HUES64 (cell line): ENCODE results near the gene LAMA1.

Source experiments
- H3K27ac ChIP-seq: 2 replicates; pipeline ENCODE4 v1.7.0; 2013; ENCODE audit warnings: low read depth, low read length, inconsistent platforms
- H3K27me3 ChIP-seq: 2 replicates; pipeline ENCODE4 v1.6.1; 2013; ENCODE audit warnings: mild to moderate bottlenecking, low read length; ENCODE audit not compliant: insufficient read depth
- H3K36me3 ChIP-seq: 2 replicates; pipeline ENCODE4 v1.6.1; 2013; ENCODE audit warnings: mild to moderate bottlenecking, low read length; ENCODE audit not compliant: insufficient read depth
- H3K4me1 ChIP-seq: 2 replicates; pipeline ENCODE4 v1.6.1; 2013; ENCODE audit warnings: mild to moderate bottlenecking, low read length, moderate library complexity; ENCODE audit not compliant: insufficient read depth
- H3K4me3 ChIP-seq: 2 replicates; pipeline ENCODE4 v1.5.1; 2013; ENCODE audit warnings: mild to moderate bottlenecking, low read length, moderate library complexity
- H3K9ac ChIP-seq: 2 replicates; pipeline ENCODE4 v1.6.1; 2013; ENCODE audit warnings: mild to moderate bottlenecking, low read depth, low read length
- H3K9me3 ChIP-seq: 2 replicates; pipeline ENCODE4 v1.6.1; 2013; ENCODE audit warnings: low read depth, low read length; ENCODE audit not compliant: insufficient read depth
- WGBS: fragments of 150-250, 120-280 bp; methylation state at CpG from one replicate; pipeline ENCODE4 v1.1.7; 2013; ENCODE audit warnings: missing lambda C conversion rate; 5-methylcytosine and 5-hydroxymethylcytosine counted together

LAMA1 gene

DNA sequence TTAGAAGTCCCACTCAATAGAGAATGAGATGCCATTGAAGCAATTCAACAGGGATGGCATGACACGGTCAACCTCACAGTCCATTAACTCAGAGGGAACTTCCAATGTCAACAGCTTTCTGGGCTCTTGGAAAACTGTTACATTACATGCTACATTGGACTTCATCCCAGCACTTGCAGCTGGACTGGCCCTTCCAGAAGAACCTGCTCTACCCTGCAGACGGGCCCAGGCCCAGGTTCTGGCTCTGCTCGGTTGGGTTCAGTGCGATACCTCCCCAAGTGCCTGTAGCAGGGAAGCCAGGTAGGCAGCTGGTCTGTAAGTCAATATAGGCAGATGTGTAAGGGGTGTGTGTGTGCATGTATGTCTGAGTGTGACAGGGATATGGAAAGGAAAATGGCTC, 12.9 kb downstream of the LAMA1 start:
- Histone ChIP-seq H3K27ac (no peak overlapping the region), H3K27me3 (no peaks in the 10 kb centered on the region), H3K36me3 (peaks cover 4% of the 10 kb centered on the region; the same call in 1 of the 2 replicates), H3K4me3 (no peak overlapping the region), H3K4me1 (no peaks in the 10 kb centered on the region), H3K9ac (no peak overlapping the region), H3K9me3 (peaks cover 4% of the 10 kb centered on the region; the same call in 1 of the 2 replicates)
- WGBS: 96% methylated on average over 4 of the region's 4 CpGs

DNA sequence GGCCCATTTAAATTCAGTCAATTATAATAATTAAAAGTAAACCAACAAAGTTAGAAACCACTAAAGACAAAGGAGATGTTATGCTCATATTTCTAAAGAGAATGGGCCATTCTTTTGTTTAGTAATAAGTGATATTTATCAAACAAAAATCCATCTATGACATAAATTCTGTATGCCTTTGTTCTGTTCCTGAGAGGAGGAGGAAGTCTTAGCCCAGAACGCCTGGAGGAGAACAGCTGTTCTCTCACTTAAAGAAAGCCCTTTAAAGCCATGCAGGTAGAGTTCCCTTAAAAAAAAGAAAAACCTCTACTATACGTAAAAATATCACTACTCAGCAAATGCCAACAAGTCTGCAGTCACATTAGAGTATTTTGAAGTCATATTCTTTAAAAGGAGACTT, 15.5 kb downstream of the LAMA1 start:
- Histone ChIP-seq H3K9ac (no peak overlapping the region), H3K27ac (no peak overlapping the region), H3K9me3 (peaks cover 4% of the 10 kb centered on the region; the same call in 1 of the 2 replicates), H3K4me3 (no peak overlapping the region), H3K36me3 (peaks cover 4% of the 10 kb centered on the region; the same call in 1 of the 2 replicates), H3K27me3 (no peaks in the 10 kb centered on the region), H3K4me1 (no peaks in the 10 kb centered on the region)
- 100% methylated on average over 1 of the region's 2 CpGs for WGBS

DNA sequence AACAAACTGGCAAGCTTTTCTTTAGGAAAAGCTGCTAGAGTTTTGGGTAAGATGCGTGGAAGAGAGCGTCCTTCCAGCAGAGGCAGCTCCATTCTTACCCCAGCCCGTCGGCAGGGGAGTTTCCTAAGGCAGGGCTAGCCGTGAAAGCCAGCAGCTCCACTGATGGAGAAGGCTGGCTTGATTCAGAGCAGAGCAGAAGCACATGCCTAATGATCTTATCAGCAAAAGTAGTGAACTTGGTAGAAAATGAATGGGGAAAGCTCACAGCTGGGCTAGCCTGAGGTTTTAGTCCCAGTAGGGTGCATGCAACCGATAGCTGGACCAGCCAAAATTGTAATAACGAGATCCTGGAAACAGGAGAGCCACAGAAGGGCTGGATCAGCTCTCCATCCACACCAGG, 20.8 kb downstream of the LAMA1 start:
- Histone ChIP-seq H3K9ac (no peak overlapping the region), H3K4me3 (no peak overlapping the region), H3K36me3 (peaks cover 4% of the 10 kb centered on the region; the same call in 1 of the 2 replicates), H3K27ac (no peak overlapping the region), H3K9me3 (peaks cover 4% of the 10 kb centered on the region; the same call in 1 of the 2 replicates), H3K27me3 (no peaks in the 10 kb centered on the region), H3K4me1 (peaks cover 6% of the 10 kb centered on the region; the same call in 1 of the 2 replicates)
- WGBS: 78% methylated on average over 7 of the region's 7 CpGs

DNA sequence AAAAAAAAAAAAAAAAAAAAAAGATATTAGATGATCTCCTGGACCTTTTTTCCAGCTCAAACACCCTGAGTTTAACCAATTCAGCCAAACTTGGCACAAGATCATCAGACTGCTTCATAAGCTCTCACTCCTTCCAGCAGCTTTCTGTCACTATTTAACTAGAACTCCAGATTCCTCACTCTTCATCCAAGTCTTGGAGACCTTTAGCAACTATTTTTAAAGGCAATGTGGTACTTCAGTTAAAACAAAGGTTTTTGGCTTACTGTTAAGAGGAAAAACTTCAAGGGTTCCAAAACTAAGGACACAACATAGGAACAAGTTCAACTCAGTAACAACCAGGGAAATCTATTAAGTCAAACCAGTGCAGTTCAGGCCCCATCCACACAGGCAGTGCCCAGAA, 23.2 kb downstream of the LAMA1 start:
- H3K9me3 ChIP-seq: no peaks in the 10 kb centered on the region
- peaks cover 23% of the 10 kb centered on the region for H3K4me1 ChIP-seq
- H3K36me3 ChIP-seq: no peaks in the 10 kb centered on the region
- H3K4me3 ChIP-seq: no peak overlapping the region
- H3K9ac ChIP-seq: no peak overlapping the region
- H3K27me3 ChIP-seq: no peaks in the 10 kb centered on the region
- no peak overlapping the region for H3K27ac ChIP-seq

DNA sequence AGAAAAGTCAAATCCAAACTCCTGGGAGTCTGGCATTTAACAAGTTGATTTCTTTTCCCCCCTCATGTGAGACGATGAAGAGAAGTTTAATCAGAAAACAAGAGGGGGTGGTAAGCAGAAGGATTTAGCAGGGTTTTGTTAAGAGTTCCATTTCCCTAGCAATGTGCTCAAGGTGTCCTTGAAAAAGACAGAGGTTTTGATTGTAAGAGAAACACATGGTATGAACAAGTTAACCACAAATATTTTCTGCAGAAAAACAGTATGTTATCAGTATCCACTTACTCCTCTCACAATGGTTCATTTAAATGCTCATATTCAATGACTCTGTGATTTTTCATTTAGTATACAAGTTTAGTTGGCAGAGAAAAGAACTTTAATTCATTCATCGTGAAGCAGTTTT, 26.8 kb downstream of the LAMA1 start:
- no peak overlapping the region for H3K9ac ChIP-seq
- no peaks in the 10 kb centered on the region for H3K9me3 ChIP-seq
- no peaks in the 10 kb centered on the region for H3K27me3 ChIP-seq
- H3K4me1 ChIP-seq: peaks cover 25% of the 10 kb centered on the region
- no peaks in the 10 kb centered on the region for H3K36me3 ChIP-seq
- 78% methylated on average over 2 of the region's 2 CpGs for WGBS
- no peak overlapping the region for H3K27ac ChIP-seq
- no peak overlapping the region for H3K4me3 ChIP-seq

DNA sequence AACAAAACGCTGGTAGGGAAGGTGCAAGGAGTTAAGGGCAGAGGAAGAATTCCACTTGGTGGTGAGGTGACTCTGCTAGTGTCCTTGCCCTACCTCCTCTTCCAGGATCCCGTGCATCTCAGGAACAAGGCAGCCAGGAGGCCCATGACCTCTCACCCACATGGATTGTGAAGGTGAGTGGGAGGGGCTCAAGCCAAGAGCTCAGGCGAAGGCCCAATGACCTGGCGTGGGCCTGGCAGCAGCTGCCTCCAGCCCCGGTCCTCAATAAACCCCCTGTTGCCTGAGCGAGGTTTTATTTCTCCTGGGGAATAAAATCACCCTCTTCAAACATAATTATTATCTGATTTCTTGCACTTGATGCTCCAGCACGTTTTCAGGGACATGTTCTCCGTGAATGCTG, 28.2 kb downstream of the LAMA1 start:
- no peak overlapping the region for H3K9ac ChIP-seq
- no peaks in the 10 kb centered on the region for H3K27me3 ChIP-seq
- H3K4me1 ChIP-seq: peaks cover 24% of the 10 kb centered on the region
- no peaks in the 10 kb centered on the region for H3K9me3 ChIP-seq
- no peak overlapping the region for H3K4me3 ChIP-seq
- no peaks in the 10 kb centered on the region for H3K36me3 ChIP-seq
- WGBS: 91% methylated on average over 7 of the region's 8 CpGs
- H3K27ac ChIP-seq: no peak overlapping the region

DNA sequence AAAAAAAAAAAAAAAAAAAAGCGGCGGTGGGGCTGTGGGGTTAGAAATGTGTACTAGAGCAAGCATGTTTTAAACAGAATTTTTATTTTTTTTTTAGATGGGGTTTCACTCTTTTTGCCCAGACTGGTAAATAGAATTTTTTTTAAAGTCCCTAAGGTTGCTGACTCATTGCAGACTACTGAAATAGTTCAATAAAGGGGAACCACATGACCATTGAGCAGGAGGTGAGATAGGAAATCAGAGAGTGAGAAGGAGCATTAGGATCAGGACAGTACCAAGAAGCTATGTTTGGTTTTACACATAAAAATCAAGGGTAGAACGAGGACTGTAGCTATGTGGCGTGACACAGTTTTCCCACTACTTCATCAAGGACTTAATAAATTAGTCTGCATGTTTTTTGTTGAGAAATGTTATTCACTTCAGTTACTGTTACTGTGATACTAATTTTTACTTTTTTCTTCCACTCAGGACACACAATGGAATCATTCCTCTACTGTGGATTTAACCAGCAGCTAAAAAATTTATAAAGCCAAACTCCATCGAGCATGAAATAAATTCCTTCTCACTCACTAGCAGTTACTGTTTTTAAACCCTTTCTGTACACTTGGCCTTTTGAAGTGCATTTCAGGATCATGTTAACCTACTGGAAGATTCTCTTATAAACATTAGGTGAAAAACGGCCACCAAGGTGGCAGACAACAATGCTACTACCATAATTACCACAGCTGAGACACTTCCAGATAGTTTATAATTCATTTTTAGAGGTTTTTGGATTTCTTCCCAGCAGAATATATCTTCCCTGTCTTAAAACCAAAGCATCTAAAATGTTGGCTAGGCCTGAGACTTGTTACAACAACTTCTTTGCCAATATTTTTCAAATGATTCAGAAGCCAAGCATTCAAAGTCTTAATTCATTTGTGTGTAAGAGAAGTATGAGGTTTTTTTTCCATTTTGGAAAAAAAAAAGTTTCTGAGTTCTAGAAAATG, 33.2 kb downstream of the LAMA1 start:
- Histone ChIP-seq H3K4me3 (no peak overlapping the region), H3K27me3 (no peaks in the 10 kb centered on the region), H3K27ac (no peak overlapping the region), H3K9me3 (no peaks in the 10 kb centered on the region), H3K36me3 (peaks cover 11% of the 10 kb centered on the region), H3K9ac (no peak overlapping the region), H3K4me1 (peaks cover 9% of the 10 kb centered on the region; the same call in 1 of the 2 replicates)
- 91% methylated on average over 4 of the region's 6 CpGs for WGBS

DNA sequence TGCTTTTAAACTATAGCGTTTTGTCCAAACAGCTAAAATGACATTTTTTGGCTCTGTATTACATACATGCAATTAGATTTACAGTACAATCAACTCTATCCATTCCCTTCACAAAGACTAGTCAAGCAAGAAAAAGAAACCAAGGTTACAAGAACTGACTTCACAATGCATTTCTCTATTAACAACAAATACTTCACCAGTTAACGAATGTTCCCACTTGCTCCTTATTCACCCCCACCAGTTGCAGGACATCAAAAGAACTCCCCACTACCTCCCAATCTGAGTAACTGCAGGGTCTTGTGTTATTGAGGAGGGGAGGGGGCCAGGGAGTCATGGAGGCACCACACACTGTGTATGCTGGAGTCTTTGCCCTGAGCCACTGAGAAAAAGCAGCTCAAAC, 34.9 kb downstream of the LAMA1 start:
- Histone ChIP-seq H3K4me1 (peaks cover 4% of the 10 kb centered on the region; the same call in 1 of the 2 replicates), H3K9me3 (no peaks in the 10 kb centered on the region), H3K4me3 (no peak overlapping the region), H3K27me3 (no peaks in the 10 kb centered on the region), H3K9ac (no peak overlapping the region), H3K36me3 (peaks cover 22% of the 10 kb centered on the region), H3K27ac (no peak overlapping the region)
- 78% methylated on average over 2 of the region's 2 CpGs for WGBS

DNA sequence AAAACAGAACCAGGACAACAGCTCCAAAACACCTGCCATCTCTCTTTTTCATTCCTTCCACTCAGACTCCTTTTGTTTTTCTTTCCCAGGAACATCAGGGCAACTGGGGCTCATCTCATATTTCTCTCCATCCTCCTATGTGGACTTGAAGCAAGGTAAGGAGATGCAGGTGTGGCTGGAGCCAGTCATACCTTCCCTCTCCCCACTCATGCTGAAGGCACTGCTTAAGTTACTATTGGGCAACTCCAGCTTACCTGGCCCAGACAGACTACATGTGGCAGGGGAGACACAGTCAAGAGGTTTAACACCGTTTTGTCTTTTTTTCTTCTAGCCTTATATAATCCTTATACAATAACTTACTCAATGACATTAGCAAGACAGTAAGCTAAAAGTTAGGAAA, 38.4 kb downstream of the LAMA1 start:
- 100% methylated on average over 1 of the region's 1 CpG for WGBS

DNA sequence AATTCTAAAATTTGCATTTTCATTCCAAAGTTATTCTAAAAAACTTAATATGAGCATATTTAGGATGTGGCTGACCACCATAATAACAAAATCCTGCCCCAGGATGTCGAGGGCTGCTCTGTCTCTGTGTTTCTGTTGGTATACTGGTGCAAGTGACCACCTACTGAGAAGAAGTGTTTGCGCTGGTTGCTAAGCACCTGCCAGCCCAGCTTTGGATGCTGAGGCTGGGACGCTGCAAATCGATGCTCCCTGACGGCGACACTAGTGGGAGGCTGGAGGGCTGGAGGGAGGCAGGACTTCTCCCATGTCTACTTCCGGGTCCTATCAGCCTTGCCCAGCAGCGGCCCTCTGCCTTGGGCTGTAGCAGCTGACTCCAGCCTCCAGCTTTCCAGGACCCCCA, 45.0 kb downstream of the LAMA1 start:
- Histone ChIP-seq H3K9ac (no peak overlapping the region), H3K4me1 (0 out of 2 replicates have a peak, but pooled peaks cover 8% of the 10 kb centered on the region), H3K36me3 (peaks cover 18% of the 10 kb centered on the region; the same call in 1 of the 2 replicates), H3K27ac (no peak overlapping the region), H3K9me3 (no peaks in the 10 kb centered on the region), H3K4me3 (no peak overlapping the region), H3K27me3 (no peaks in the 10 kb centered on the region)
- WGBS: 86% methylated on average over 8 of the region's 8 CpGs

More for the DNA sequence above, 38.4 kb downstream of the LAMA1 start:
- no peak overlapping the region for H3K27ac ChIP-seq
- H3K27me3 ChIP-seq: no peaks in the 10 kb centered on the region
- H3K4me1 ChIP-seq: peaks cover 2% of the 10 kb centered on the region; the same call in 1 of the 2 replicates
- no peaks in the 10 kb centered on the region for H3K9me3 ChIP-seq
- peaks cover 38% of the 10 kb centered on the region for H3K36me3 ChIP-seq
- H3K4me3 ChIP-seq: no peak overlapping the region
- no peak overlapping the region for H3K9ac ChIP-seq

DNA sequence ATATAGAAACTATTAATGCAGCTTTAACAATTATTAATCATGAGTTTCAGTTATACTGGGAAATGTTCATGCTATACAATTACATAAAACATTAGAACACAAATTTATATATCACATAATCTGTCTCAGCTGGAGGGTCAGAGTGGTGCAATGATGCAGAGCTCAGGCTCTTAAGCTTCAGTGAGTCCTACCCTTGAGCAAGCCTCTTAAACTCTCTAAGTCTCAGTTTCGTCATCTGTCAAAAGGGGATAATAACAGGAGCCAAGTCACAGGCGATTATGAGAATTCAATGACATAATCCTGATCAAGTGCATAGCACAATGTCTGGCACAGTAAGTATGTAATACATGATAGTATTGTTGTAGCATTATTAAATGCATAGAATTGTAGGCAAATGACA, 46.0 kb downstream of the LAMA1 start:
- H3K27me3 ChIP-seq: no peaks in the 10 kb centered on the region

More for the DNA sequence above, 46.0 kb downstream of the LAMA1 start:
- H3K4me1 ChIP-seq: 0 out of 2 replicates have a peak, but pooled peaks cover 8% of the 10 kb centered on the region
- H3K36me3 ChIP-seq: peaks cover 12% of the 10 kb centered on the region; the same call in 1 of the 2 replicates
- H3K9ac ChIP-seq: no peak overlapping the region
- WGBS: 95% methylated on average over 2 of the region's 2 CpGs
- H3K27ac ChIP-seq: no peak overlapping the region
- H3K9me3 ChIP-seq: no peaks in the 10 kb centered on the region
- H3K4me3 ChIP-seq: no peak overlapping the region
